ENCODE data around the gene ERC2.
"Not testable (repeated sequence)": the region's sequence is repeated elsewhere in the genome, so short reads cannot be mapped to it uniquely, and the experiment has no call there.

ERC2 gene

DNA sequence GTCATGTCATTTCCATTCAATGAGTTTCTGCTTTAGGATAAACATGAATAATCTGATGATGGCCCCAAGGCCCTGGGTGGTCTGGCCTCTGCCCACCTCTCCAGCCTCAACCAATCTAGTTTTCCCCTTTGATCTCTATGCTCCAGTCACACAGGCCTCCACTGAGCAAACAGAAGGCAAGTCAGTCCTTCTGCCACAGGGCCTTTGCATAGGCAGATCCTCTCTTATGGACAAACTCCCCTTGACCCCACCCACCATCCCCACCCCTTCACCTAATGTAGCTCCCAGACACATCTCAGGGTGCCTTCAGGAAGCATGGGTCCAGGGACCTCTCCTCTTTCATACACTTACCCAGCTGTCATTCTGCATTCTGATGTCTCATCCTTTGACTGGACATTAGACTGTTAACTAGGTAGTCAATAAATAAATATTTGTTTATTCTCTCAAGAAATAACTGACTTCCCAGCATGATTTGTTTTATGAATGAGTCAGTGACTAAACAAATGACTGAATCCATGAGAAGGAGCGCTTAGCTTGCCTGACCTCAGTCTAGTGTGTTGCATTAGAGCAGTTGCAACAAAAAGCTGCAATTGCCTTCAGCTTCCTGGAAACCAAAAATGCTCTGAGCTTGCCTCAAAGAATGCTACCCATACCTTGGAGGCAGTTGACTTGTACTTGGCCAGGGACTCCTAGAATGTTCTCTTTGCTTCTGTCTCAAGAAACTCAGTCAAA is 594.6 kb downstream of the ERC2 start:
- no peak for FAIRE-seq
- no peak for DNase-seq (ENCODE audit: insufficient read length, low spot score)

- FAIRE-seq (no peak), DNase-seq (ENCODE audit: insufficient read length, low spot score) (no peak)
These were observed 597.7 kb downstream of the ERC2 start for GRCh38 chr3:55870594-55870993.

- no peak for DNase-seq (ENCODE audit: insufficient read length, low spot score)
- FAIRE-seq: no peak
These were observed 599.9 kb downstream of the ERC2 start for GRCh38 chr3:55868347-55868746.

GRCh38 chr3:55863028-55863427 is 605.2 kb downstream of the ERC2 start:
- FAIRE-seq: no peak
- no peak for DNase-seq (ENCODE audit: insufficient read length, low spot score)

GRCh38 chr3:55860049-55860721 is 608.1 kb downstream of the ERC2 start:
- no peak for FAIRE-seq
- DNase-seq (ENCODE audit: insufficient read length, low spot score): no peak

DNA sequence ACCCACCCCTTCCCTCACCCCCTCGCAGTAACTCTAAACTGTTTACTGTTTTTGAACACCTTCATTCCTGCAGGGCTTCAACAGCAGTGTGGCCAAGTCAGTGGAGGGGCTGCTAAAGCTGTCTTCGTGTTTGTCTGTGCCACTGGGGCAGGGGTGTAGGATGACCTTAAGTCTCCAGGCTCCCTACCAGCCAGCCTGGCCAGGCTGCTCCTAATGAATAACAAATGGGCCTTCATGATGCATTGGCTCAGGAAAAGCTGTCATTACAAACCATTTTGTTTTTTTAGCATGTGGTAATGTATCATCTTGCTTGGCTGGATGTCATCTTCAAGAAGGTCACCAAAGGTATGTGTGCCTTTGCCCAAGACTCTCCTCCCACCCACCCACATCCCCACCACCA is 609.0 kb downstream of the ERC2 start:
- no peak for FAIRE-seq

DNA sequence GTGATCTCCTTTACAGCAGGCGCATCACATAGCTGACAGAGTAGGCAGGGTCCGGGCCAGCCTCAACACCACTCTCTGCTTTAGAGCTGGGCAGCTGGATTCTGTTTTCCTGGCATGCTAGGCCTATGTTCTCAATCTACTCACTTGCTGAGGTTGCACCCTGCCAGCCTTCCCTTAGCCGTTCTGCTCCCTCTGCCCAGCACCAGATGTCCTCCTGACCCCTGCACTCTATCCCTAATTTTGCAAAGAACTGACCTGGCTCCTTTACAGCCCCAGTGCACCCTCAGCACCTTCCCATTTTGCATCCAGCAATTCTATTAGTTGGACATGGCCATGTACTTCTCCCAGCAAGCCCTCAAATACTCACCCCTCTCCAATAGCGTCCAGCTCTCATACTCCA is 609.5 kb downstream of the ERC2 start:
- no peak for DNase-seq (ENCODE audit: insufficient read length, low spot score)
- FAIRE-seq: no peak

More for the DNA sequence above, 609.0 kb downstream of the ERC2 start:
- no peak for DNase-seq (ENCODE audit: insufficient read length, low spot score)

DNA sequence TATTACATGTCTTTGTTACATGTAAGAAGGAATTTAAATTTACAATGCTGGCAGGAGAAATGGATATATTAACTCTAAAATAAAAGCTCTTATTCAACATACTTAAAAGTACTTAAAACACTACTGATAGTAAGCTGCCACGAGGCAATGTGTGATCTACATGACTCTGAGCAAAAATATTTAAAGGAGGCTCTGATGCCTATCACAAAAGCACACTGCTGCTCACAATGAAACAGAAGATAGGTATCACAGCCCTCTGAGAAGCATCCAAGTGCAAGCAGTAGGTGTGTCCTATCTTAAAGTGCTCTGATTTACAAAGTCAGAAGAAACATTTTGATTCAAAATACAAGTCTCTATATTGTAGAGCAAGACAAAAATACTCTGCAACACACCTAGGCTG is 610.0 kb downstream of the ERC2 start:
- FAIRE-seq (no peak), DNase-seq (ENCODE audit: insufficient read length, low spot score) (no peak)

- DNase-seq (ENCODE audit: insufficient read length, low spot score) (no peak), FAIRE-seq (no peak)
These were observed 610.6 kb downstream of the ERC2 start for GRCh38 chr3:55857633-55858032.

DNA sequence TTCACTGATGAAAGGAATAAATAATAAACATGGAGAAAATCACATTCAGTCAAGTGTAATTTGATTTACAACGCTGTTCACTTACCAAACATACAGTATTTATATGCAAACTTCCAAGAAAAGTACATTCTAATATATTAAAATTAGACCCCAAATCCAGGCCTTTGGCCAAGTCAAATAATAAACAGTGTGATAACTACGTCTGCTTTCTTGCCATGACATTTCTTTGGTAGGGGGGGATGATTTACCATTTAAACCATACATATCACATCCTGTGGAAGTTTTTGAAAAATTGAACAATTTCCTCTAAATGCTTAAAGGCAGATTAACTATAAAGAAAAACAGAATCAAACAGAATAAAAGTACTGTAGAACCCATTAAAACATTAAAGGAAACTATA is 613.0 kb downstream of the ERC2 start:
- FAIRE-seq (no peak), DNase-seq (ENCODE audit: insufficient read length, low spot score) (no peak)

- FAIRE-seq (no peak), DNase-seq (ENCODE audit: insufficient read length, low spot score) (no peak)
These were observed 613.8 kb downstream of the ERC2 start for GRCh38 chr3:55854494-55854893.

DNA sequence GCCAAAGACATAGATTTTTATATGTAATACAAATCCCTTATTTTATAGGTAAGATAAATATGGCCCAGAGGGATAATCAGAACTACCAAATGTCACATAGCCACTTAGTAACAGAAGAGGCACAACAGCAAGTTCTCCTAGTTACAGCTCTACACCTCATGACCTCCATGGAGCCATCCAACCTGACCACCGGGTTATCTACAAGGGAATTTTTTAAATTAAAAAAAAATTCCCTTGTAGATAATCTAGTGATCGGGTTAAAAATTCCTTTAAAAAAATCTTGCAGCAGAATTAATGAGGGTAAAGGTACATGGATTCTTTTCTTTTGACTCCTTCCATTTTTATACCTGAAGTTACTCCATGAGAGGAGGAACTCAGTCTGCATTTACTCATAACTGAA is 615.9 kb downstream of the ERC2 start:
- FAIRE-seq: no peak

GRCh38 chr3:55842204-55842603 is 626.1 kb downstream of the ERC2 start:
- no peak for FAIRE-seq

More for the DNA sequence above, 615.9 kb downstream of the ERC2 start:
- no peak for DNase-seq (ENCODE audit: insufficient read length, low spot score)

DNA sequence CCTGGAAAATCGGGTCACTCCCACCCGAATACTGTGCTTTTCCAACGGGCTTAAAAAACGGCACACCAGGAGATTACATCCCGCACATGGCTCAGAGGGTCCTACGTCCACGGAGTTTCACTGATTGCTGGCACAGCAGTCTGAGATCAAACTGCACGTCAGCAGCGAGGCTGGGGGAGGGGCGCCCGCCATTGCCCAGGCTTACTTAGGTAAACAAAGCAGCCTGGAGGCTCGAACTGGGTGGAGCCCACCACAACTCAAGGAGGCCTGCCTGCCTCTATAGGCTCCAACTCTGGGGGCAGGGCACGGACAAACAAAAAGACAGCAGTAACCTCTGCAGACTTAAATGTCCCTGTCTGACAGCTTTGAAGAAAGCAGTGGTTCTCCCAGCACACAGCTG is 636.4 kb downstream of the ERC2 start:
- FAIRE-seq; DNase-seq (ENCODE audit: insufficient read length, low spot score): not testable (repeated sequence)

More at GRCh38 chr3:55842204-55842603, 626.1 kb downstream of the ERC2 start:
- DNase-seq (ENCODE audit: insufficient read length, low spot score): no peak

DNA sequence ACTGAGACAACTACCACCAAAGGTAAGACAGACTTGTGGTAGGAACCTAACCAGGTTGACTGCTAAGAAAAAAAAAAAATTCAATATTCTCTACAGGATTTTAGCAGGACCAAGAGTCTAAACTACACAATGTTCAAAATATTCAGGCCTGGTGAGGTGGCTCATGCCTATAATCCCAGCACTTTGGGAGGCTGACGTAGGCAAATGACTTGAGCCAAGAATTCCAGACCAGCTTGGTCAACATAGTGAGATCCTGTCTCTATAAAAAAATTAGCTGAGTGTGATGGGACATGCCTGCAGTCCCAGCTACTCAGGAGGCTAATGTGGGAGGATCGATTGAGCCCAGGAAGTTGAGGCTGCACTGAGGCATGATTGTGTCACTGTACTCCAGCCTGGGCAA is 639.6 kb downstream of the ERC2 start:
- no peak for FAIRE-seq

DNA sequence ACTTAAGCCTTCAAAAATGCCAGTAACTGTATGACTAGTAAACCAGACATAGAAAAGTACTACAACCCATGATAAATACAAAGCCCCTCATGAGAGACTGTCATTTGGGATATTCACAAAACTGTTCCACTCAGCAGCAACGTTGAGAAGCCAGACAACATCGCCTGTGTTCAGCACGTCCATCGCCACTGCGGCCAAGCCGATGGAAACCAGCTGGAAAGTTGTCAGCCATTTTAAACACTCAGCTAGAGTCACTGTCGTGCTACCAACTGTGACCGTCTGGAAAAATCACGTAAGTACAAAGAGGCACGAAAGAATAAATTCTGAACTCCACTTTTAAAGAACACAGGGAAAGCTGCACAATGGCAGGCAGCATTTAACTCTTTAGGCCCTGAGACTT is 640.5 kb downstream of the ERC2 start:
- DNase-seq (ENCODE audit: insufficient read length, low spot score) (no peak), FAIRE-seq (no peak)

More for the DNA sequence above, 639.6 kb downstream of the ERC2 start:
- no peak for DNase-seq (ENCODE audit: insufficient read length, low spot score)

DNA sequence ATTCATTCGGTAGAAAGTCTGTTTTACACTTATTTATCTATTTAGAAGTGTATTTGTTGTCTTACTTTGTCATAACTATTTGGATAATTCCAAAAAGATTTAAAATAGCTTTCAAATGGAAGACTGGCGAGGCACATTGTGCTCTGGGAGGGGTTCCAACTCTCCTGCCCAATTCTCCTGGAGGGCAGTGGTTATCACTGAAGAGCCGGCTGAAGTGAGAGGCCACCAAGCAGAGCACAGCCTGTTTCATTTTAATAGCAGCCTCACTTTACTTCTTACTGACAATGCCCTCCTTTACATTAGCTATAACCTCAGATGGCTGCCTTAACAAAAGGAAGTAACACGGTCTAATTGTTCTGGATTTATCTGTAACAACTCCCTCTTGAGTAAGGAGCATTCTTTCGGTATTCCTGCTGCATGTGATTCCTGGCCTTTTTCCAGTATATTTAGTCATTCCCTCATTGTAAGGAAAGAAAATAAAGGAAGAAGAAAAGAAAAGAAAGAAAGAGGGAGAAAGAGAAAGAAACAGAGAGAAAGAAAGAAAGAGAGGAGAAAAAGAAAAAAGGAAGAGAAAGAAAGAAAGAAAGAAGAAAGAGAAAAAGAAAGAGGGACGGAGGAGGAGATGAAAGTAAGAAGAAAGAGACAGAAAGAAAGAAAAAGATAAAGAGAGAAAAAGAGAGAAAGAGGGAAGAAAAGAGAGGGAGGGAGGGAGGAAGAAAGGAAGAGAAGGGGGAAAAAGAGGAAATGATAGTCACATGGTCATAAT is 641.4 kb downstream of the ERC2 start:
- DNase-seq (ENCODE audit: insufficient read length, low spot score) (no peak), FAIRE-seq (no peak)

DNA sequence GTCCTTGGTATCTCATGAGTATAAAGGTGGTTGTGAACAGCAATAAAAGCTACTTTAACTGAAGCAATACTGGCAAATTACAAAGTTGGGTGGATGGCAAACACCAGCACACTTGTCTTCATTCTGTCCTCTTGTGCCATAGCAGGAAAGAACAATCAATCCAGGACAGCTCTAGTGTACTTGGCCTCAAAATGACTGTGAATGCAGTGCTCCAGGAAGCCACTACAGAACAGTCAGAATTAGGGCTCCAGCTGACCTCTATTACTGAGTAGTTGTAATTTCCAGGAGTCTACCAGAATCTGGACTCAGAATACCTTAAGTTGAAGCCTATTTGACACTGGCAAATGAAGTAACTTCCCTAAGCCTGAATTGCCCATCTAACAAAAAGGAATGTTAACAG is 642.2 kb downstream of the ERC2 start:
- FAIRE-seq (no peak), DNase-seq (ENCODE audit: insufficient read length, low spot score) (no peak)

GRCh38 chr3:55824406-55824805 is 643.9 kb downstream of the ERC2 start:
- DNase-seq (ENCODE audit: insufficient read length, low spot score): no peak
- FAIRE-seq: no peak

DNA sequence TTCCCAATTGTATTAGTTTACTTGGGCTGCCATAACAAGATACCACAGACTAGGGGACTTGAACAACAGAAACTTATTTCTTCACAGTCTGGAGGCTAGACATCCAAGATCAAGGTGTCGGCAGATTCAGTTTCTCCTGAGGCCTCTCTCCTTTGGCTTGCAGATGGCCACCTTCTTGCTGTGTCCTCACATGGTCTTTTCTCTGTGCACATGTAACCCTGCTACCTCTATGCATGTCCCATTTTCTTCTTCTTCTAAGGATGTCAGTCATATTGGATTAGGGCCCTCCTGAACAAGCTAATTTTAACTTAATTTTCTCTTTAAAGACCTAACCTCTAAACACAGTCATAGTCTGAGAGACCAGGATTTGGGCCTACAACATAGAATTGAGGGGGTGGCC is 644.4 kb downstream of the ERC2 start:
- no peak for DNase-seq (ENCODE audit: insufficient read length, low spot score)
- no peak for FAIRE-seq

GRCh38 chr3:55823001-55823400 is 645.3 kb downstream of the ERC2 start:
- DNase-seq (ENCODE audit: insufficient read length, low spot score) (no peak), FAIRE-seq (no peak)

- no peak for FAIRE-seq
- no peak for DNase-seq (ENCODE audit: insufficient read length, low spot score)
These were observed 649.3 kb downstream of the ERC2 start for GRCh38 chr3:55819005-55819404.
